A673 (cell line): Measurements from ENCODE around the gene ATP8B1.

Experiments used
- EZH2 ChIP-seq: fragments of 200-600 bp; sonication (generic); IDR thresholded peaks from 2 replicates; pipeline ENCODE4 v1.6.1; 2017; ENCODE audit warnings: borderline replicate concordance, low read depth, mild to moderate bottlenecking, mixed read lengths, antibody characterized with exemption, low read length; ENCODE audit not compliant: poor library complexity, severe bottlenecking
- TF ChIP-seq, protein P1 (sequence below): fragments of 300-800, 200-600 bp; sonication (generic); conservative IDR thresholded peaks from 2 replicates; pipeline ENCODE4 v1.5.1; 2017; ENCODE audit warnings: low read depth, mild to moderate bottlenecking, antibody characterized with exemption, low read length, moderate library complexity, mixed read lengths

DNA sequence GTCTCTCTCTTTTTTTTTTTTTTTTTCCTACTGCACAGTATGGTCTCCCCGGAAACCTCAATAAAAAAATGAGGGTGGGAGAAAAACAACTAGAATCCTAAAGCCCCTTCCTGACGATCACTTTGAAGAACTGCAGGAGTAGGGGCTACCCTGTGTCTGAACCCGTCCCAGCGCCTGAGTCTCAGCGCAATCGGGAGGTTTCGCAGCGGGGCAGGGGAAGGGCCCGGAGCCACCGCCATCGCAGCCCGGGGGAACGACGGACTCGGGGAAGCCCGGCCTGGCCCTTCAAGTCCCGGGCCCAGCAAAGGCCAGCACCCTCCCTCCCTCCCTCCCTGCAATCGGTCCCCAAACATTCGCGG lies 181.9 kb downstream of the ATP8B1 start:
- TF ChIP-seq, protein P1, sequence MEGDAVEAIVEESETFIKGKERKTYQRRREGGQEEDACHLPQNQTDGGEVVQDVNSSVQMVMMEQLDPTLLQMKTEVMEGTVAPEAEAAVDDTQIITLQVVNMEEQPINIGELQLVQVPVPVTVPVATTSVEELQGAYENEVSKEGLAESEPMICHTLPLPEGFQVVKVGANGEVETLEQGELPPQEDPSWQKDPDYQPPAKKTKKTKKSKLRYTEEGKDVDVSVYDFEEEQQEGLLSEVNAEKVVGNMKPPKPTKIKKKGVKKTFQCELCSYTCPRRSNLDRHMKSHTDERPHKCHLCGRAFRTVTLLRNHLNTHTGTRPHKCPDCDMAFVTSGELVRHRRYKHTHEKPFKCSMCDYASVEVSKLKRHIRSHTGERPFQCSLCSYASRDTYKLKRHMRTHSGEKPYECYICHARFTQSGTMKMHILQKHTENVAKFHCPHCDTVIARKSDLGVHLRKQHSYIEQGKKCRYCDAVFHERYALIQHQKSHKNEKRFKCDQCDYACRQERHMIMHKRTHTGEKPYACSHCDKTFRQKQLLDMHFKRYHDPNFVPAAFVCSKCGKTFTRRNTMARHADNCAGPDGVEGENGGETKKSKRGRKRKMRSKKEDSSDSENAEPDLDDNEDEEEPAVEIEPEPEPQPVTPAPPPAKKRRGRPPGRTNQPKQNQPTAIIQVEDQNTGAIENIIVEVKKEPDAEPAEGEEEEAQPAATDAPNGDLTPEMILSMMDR = no peak
- TF ChIP-seq EZH2 = no peak
